Stimulated activated CD8-positive, alpha-beta memory T cell treated with anti-CD3 and anti-CD28 coated beads, Interleukin-4, amount 100 ng/mL, for 48 hours (primary cell): ENCODE data around the gene AFAP1.

ENCODE experiments used
- DNase-seq: peaks from one replicate; pipeline ENCODE4 v3.0.0-alpha.2; 2020

AFAP1 gene

DNA sequence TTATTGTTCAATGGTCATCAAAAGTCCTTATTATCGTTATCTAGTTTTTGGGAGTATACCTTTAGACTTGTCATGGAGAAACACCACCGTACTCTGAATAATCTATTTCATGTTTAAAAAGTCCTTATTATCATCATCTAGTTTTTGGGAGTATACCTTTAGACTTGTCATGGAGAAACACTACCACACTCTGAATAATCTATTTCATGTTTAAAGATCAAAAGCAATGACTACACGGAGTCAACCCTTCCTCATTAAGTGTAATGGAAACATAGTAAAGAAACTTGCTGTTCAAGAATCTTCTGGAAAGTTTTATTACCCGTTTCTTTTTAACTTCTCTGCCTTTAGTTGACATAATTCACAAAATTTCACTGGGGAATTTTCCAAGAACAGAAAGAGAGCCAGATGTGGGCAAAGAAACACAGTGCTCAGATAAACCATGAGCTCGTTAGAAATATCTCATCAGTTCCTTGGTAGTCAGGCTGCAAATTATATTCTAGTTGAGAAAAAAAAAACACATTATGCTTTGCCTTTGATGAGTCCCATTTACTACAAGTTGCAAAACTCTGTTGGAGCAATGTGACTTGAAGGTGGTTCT is 158.8 kb downstream of the AFAP1 start:
- no peak for DNase-seq

DNA sequence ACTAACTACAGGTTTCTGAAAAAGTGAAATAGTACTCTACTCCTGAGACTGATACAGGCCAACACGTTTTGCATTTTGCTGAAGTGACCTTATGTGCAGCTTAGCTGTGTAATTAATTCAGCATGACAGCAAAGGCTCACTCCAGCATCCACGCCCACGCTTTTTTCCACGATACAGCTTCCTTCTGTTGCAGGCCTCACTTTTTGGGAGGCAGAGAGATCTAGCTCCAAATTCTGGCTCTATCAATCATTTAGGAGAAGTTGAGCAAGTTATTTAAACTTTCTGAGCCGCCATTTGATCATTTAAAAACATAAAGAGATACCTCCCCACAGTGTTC is 160.3 kb downstream of the AFAP1 start:
- DNase-seq: no peak

DNA sequence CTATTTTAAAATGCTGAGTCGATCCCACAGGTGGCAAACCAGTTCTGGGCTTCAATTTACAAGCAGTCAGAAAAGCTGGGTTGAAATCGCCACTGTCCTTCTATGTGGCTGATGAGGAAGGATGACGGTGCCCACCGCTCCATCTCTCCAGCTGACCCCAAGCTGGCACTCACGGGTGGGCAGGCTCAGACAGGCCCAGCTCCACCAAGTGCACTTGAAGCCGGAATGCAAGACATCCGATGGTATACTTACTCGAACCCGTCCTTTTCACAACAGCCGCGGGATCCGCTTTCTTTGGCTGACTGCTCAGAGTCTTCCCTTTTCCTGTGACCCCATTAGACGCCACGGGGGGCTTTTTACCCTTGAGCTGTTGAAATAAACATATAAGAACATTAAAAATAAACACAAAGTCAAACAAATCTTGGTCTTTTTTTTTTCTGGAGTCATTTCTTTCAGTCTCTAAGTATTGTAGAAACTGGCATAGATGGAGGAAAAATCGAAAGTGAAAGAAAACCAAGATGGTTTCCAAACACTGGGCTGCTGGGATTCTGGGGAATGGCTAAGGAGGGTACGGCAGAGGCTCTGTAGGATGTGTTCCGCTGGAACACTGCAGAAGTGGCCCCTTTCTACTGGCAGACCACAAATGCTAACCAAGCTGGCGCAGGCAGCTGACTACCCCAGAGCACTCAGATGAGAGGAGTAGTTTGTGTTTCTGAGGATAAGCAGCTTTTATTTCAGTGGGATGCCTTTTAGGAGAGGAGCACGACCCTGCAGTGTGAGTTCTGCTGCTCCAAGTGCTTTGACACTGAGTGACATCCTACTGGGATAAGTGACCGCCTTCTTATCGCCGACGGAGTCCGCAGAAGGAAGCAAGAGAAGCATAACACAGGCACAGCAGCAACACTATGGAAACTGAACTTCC is 160.9 kb downstream of the AFAP1 start:
- DNase-seq: no peak

DNA sequence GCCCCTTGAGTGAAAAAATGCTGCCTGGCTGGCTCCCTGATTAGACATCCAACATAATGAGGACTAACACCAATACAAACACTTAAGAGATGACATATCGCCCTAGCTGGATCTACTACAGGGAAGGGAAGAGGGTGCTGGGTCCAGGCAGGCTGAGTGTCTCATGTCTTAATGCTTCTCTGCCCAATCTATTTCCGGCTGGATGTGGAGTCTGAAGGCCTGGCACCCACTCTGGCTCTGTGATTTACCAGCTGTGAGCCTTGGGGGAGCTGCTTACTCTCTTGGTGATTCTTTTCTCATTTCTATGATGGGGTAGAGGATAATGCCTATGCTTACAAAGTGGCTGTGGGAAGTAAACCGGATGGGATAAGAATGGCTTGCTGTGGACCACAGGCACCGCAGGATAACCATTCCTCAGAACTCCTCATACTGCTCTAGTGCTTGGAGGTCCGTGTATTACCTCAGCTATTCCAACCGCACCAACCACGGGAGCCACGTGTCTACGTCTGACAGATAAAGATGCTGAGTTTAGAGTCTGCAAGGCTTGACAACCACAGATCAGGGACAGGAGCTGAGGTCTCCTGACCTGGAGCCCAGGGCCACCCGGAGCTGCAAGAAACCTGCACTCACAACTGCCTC is 161.7 kb downstream of the AFAP1 start:
- DNase-seq: no peak

DNA sequence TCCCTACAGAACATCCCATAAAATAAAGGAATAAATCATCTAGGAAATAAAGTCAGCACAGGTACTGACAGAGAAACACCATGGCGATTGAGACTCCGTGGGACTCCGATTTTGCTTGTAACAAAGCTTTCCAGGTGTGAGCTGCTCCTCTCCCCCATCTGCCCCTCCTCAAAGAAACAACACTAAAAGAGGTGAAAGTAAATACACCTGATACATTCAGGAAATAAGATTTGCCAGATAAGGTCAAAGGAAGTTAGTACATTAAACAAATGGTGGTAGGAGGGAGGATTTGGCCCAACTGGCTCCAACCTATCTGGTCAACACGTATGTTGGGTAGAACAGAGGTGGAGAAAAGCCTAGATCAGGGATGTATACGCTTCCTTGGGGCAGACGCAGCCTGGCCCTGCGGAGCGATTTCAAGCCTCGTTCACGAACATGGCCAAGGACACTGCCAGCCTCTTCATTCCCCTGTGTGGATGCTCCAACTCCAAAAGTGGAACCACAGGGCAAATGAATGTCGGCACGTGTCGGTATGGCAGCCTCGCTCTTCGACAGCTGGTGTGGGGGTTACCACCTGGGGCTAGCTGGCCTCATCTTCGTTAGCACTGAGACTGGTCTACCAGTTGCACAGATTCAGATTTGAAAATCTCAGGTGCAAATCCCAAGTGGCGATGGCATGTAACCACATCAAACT is 162.5 kb downstream of the AFAP1 start:
- no peak for DNase-seq

DNA sequence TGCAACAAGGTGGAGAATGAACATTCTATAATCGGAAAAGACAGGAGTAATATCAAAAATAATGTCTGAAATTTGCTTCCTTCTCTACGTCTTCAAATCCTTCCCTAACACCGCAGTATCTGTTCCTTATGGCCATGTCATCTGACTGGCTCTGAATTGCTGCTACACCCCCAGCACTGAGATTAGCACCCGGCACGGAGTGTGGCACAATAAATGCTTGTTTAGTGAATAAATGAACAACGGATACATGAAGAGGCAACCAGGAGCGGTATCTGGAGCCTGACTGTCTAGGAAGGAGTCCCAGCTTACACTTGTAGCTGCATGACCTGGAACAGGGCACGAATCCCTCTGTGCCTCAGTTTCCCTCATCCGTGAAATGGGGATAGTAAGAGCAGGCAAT is 164.3 kb downstream of the AFAP1 start:
- no peak for DNase-seq

DNA sequence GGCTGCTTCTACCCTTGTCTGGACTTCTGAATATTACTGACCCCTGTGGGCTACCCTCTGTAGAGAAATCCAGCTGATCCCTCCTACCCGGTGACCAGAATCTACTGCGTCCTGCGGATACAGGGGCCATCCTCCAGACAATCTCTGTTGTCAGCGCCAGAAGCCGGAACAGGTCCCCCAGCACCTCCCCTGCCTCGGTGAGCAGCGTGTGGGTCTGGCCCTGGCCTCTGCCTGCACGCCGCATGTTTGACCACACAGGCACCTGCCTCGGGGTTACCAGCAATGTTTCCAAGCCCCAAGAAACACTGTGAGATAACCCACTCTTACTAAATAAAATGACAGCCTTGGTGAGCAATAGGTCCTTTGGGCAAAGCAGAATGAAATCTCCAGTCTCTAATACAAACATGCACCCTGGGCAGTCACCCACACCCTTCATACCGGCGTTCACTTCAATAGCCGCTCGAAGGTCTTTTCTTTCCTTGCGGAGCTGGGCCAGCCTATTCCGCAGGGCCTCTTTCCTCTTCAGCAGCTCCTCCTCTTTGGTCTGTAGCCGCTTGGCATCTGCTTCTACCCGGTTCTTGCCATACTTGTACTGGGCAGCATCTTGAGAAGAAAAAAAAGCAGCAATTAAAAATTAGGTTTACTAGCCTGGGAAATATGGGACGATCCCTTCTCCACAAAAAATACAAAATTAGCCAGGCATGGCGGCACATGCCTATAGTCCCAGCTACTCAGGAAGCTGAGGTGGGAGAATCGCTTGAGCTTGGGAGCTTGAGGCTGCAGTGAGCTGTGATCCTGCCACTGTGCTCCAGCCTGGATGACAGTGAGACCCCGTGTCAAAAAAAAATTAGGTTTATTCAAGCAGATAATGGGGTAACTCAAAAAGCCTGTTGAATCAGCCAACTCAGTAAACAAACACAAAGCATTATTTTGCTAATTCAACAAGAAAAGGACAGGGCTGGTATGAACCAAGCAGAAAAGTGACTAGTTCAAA is 165.1 kb downstream of the AFAP1 start:
- no peak for DNase-seq

DNA sequence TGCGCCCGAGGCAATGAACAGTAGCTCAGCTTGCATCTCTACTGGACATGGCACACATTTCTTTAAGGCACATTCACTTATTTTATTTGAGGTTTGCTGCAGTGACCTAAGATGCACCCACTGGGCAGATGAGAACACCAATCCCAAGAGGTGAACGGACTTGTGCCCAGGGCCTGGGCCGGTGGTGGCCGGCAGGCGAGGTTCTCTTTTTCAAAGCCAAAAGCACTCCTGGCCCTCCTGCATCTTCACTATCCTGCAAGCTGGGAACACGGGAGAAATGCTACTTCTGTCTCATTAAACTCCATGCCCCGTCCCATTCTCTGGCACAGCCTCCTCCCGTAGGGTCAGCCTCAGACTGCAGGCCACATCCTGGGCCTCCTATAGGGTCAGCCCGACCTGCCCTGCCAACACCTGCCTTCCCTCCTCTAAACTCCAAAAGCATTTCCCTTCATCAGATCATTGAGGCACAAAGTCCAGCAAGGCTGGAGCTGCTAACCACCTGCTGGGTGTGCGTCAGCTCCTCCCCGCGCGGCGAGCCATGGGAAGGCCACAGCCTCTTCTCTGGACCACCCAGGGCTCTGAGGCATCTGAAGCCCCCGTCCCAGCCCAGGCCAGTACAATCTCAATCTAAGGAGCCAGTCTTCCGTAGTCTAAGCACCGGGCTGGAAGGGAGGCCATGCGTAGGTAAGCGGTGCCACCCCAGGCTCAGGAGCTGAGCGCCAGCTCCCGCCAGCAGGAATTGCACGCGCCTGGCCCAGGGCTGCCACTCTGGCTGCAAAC is 166.1 kb downstream of the AFAP1 start:
- no peak for DNase-seq

DNA sequence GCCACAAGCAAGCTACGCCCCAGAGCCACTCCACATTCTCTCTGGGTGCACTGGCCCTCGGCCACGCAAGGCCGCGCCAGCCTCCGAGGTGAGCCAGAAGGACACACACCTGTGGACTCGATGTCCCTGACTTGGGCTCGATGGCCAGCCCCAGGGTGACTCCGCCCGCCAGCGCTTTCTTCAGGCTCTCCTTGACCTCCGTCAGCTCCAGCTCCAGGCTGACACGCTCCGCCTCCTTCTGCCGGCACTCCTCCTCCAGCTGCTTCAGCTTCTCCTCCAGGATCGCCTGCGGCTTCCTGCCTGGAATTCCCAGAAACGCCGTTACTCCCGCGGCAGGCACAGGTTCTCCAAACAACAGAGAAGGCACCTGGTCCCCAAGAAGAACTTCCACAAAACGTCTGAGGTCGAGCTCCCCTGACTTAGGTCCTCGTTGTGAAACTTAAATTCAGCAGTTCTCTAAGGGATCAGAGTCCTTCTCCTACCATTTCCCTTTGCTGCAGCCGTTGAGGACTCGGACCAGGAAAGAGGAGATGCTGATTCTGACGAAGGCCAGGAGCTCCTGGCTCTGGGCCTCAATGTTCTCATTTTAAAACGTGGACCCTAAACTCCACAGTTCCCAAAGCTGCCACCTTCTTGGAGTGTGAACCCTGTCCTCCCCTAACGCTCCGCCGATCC is 166.8 kb downstream of the AFAP1 start:
- no peak for DNase-seq

DNA sequence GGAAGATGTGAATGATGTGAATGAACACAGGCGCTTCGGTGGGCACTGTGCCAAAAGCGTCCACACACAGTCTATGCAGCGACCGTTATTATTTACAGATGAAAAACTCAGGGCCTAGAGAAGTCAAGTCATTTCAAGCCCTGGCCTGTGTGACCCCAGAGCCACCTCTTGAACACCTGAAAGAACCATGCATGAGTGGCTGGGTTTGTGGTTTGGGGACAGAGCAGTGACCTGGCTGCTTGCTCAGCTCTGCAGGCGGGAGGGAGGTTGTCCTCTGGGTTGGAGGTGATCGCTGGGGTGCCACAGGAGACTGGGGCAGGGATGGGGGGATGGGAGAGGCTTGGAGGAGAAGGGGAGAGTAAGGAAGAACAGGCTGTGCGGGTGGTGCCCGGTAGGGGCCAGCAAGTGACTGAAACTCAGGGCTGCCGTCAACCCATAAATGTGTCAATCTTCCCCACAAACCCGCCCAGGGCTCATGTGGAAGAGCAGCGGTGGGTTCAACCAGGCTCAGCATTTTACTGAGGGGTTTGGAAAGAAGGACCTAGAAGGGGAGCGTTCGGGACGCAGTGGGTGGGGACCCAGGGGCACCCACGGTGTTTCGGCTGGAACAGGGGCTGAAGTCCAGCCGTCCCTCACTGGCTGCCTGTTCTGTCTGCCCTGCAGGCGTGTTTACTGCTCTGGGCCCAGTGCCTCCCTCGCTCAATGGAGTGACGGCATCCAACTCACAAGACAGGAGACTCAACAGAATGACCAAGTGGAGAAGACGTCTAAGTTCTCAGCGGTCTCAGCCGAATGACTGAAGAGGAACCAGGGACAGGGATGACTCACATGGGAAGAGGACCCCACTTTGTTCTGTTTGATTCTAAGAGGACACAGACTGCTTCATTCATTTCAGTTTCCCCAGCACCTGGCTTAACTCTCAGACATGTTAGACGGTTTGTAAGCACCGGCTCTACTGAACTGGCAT is 167.8 kb downstream of the AFAP1 start:
- no peak for DNase-seq

DNA sequence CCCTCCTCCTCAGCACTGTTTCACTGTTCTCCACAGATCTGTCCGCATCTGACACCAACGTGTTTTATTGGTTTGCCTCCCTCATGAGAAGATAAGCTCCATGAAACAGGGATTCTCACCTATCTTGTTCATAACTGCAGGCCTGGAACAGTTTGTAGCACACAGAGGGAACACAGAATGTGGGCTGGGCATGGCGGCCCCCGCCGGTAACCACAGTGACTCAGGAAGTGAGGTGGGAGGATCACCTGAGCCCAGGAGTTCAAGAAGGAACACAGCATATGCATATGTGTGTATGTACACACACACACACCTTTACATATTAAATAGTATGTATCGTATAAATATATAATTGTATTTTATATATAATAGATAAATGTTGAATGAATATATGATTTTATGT is 168.6 kb downstream of the AFAP1 start:
- DNase-seq: peak; percentile 53

DNA sequence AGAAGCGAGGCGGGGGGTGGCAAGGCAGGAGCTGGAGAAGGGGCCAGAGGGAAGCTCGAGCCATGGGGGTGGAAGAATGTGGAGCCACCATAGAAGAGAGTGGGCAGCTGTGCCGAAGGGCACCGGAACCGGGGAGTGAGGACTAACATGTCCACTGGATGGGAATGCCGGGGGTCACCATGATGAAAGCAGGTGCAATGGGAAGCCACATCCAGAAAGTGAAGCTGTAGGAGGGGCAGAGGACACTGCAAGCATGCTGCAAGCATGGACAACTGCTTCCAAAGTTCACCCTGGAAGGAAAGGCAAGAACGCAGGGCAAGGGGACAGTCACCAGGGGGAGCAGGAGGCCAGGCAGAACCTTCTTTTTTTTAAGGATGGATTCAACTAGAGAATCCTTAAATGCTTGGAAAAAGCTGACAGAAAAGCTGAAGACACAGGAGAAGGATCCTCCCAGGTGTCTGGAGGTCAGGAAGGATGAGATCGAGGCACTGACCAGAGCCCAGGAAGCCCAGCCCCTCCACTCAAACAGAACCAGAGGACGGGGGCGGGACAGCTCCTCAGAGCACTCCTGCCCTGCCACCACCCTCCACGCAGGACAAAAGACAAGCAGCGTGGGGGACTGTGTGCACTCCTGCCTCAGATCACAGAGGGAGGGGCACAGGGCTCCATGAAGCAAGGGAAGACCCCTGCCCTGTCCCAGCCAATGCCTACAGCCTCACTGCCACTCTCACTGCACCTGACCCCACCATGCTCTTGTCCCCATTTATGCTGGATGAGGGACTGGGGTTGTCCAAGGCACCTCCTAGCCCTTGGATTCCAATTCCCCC is 169.2 kb downstream of the AFAP1 start:
- DNase-seq: no peak

DNA sequence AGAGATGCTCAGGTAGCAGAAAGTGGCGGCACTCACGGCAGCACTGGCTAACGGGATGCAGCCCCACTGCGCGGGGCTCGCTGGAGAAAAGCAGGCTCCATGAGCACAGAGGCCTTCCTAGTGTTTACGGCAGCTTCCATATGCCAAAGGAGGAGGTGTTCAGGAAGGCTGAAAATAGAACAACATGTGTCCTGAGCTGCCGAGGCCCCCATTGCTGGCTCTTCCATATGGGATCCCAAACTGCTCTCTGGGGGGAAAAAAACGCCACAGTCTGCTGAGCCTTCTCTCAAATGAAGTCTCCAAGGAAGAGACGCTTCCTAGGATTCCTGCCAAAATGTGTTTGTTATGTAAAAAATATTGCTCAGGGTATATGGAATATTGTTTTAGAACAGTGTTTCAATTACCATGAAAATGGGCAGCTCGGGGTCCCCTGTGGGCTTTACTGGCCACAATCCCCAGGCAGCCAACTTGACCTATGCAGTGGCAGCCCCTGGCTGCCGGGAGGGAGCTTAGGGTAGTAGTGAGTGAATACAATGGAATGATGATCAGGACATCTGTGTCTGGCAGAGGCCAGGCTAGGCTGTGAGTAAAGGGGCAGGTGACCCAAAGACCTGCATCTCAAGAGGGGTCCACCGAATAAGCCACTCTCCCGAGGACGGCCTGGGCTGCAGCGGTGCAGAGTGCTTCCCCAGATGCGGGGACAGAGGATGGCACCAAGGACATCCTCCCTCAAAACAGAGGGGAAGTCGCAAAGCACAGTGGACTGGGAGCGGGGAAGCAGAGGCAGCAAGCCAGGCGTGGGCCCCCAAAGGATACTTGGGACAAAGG is 170.1 kb downstream of the AFAP1 start:
- no peak for DNase-seq

DNA sequence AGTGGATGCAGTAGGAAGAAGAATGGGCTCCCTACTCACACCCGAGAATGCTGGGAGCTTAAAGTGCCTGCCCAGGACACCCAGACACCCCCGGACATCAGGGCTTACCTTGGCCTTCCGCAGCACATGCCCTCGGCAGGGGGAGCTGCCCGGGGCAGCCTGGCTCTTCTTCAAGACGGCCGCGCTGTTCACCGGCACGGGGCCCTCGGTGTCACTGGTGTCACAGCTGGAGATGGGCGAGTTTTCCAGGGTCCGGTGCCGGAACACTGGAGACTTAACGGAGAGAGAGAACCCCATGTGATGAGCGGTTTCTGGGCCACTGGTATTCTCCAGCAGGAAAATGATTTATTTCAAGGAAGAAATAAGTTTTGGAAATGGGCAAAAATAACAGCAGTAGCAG is 170.9 kb downstream of the AFAP1 start:
- no peak for DNase-seq

DNA sequence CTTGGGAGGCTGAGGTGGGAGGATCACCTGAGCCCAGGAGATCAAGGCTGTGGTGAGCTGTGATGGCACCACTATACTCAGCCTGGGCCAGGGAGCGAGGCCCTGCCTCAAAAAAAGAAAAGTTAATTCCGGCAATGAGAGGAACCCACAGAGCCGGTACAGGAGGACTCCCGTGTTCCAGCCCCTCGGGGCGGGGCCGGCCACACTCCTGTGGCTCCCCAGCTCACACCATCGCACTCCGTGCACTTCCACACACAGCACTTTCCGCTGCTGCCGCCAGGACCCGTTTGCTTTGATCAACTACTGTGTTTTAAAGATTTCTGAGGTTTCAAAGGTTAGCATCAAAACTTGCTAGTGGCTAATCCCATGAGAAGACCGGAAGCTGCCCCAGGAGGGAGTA is 171.7 kb downstream of the AFAP1 start:
- no peak for DNase-seq

DNA sequence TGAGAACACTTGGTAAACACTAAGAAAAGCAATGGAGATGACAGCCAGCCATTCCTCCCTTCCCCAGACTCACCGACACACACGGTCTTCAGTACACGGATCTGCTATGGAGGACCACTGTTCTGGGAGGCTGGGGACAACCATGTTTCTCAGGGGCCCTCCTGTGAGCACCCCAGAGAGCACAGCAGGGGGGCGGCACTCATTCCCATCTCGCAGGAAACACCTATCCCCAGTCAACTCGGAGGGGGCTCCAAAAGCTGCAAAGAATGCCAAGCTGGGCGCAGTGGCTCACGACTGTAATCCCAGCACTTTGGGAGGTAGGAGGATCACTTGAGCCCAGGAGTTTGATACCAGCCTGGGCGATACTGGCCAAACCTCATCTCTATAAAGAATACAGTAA is 172.1 kb downstream of the AFAP1 start:
- DNase-seq: no peak

DNA sequence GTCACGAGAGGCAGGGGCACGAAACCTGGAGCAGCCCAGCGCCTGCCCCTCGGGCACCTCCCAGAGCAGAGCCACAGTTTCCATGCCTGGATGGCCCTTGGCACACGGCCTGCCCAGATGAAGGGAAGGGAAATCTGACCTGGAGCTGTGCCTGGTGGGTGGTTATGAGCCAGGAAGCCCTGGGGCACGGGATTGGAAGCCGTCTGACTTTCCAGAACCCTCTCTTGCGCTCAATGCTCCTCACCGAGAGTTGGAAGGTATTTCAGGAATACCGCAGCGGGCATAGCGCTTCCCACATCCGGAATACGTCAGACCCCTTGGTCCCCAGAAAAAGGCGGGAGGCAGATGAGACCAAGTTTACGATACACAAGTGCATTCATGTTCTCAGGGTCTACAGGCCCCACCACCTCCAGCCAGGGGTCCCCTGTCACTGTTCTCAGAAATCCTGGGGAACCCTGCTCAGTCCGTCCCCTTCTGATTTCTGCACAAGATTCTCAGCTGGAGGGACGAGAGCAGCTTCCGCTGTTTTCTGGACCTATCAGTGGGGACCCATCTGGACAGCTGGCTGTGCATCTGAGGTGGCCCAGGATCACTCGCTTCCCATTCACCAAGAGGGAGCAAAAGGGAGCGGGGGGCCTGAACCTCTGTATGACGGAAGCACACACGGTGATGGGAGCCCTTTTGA is 172.9 kb downstream of the AFAP1 start:
- no peak for DNase-seq
